SU-DHL-6 (cell line): ENCODE measurements around the gene INPP4B.

Source experiments
- CTCF ChIP-seq: fragments of 200-600 bp; sonication (generic); IDR thresholded peaks from one replicate; pipeline ENCODE4 v1.5.1; 2017; ENCODE audit warnings: antibody characterized with exemption, mild to moderate bottlenecking, low read length, moderate library complexity; ENCODE audit not compliant: insufficient read depth, poor library complexity, severe bottlenecking
- EZH2phosphoT487 ChIP-seq: fragments of 200-600 bp; sonication (generic), shearing (Covaris generic); conservative IDR thresholded peaks from 2 replicates; pipeline ENCODE4 v1.6.1; 2018; ENCODE audit warnings: mild to moderate bottlenecking, antibody characterized with exemption, low read length, moderate library complexity, mixed read lengths

- TF ChIP-seq CTCF (no peak), EZH2phosphoT487 (no peak)
Observed at GRCh38 chr4:142473218-142473959, 372.7 kb downstream of the INPP4B start.
